IMR-90 (cell line): ENCODE data around the gene PPP1R3E. TPM values are rescaled to one million over a fixed set of nuclear protein-coding genes. Genes with fewer than 3 reads are reported as not detected.

Source experiments
- ATAC-seq: fragments of 200-7000 bp; cut with Tn5 transposase; 2 replicates; pipeline ENCODE4 v1.9.1; 2020; ENCODE audit warnings: low read depth, mild to moderate bottlenecking, moderate library complexity
- BruUV-seq: library from RNA; stranded (reverse); fragments of 400-500 nt; replicated peaks from 2 replicates; lab custom pipeline; 2021; lab: Mats Ljungman, UMichigan
- CTCF ChIA-PET: fragments of 300-600 bp; formaldehyde crosslinking; extraction: SDS; loops from one replicate; lab custom pipeline; 2021; ENCODE audit warnings: antibody characterized with exemption; lab: Yijun Ruan, JAX
- POLR2A ChIA-PET: fragments of 300-600 bp; sonication (Branson Sonifier 250); formaldehyde crosslinking; loops from one replicate; lab custom pipeline; 2022; ENCODE audit warnings: antibody characterized with exemption; ENCODE audit not compliant: unreplicated experiment; lab: Charles Lee
- DNase-seq: peaks from one replicate; pipeline ENCODE4 v3.0.0; 2013
- H2AFZ ChIP-seq: replicated peaks from 2 replicates; pipeline ENCODE3; 2013; ENCODE audit warnings: low read length, mild to moderate bottlenecking; ENCODE audit not compliant: poor library complexity
- H2AK5ac ChIP-seq: 2 replicates; pipeline ENCODE4 v1.6.1; 2013; ENCODE audit warnings: low read depth, low read length, inconsistent platforms
- H2AK9ac ChIP-seq: replicated peaks from 2 replicates; pipeline ENCODE3; 2013; ENCODE audit warnings: mild to moderate bottlenecking, low read depth, low read length, moderate library complexity; ENCODE audit not compliant: poor library complexity
- H2BK120ac ChIP-seq: 2 replicates; pipeline ENCODE4 v1.6.1; 2013; ENCODE audit warnings: low read depth, low read length, inconsistent platforms
- H2BK15ac ChIP-seq: 3 replicates; pipeline ENCODE4 v1.6.1; 2013; ENCODE audit warnings: low read depth, low read length, inconsistent platforms
- H2BK20ac ChIP-seq: 2 replicates; pipeline ENCODE4 v1.6.1; 2013; ENCODE audit warnings: low read depth, mild to moderate bottlenecking, inconsistent platforms, low read length, moderate library complexity
- H2BK5ac ChIP-seq: 2 replicates; pipeline ENCODE4 v1.6.1; 2013; ENCODE audit warnings: mild to moderate bottlenecking, low read depth, low read length, inconsistent platforms; ENCODE audit not compliant: poor library complexity, severe bottlenecking
- H3K14ac ChIP-seq: replicated peaks from 2 replicates; pipeline ENCODE4 v1.6.1; 2013; ENCODE audit warnings: low read depth, low read length, inconsistent platforms
- H3K18ac ChIP-seq: 2 replicates; pipeline ENCODE4 v1.6.1; 2013; ENCODE audit warnings: low read depth, low read length, control low read depth
- H3K23ac ChIP-seq: 2 replicates; pipeline ENCODE4 v1.6.1; 2013; ENCODE audit warnings: low read depth, low read length, inconsistent platforms
- H3K27ac ChIP-seq: 2 replicates; pipeline ENCODE4 v1.5.1; 2013; ENCODE audit warnings: mild to moderate bottlenecking, control low read depth, low read length; ENCODE audit not compliant: insufficient read depth
- H3K27me3 ChIP-seq: 2 replicates; pipeline ENCODE4 v1.6.1; 2013; ENCODE audit warnings: low read length; ENCODE audit not compliant: control insufficient read depth, insufficient read depth
- H3K36me3 ChIP-seq: 2 replicates; pipeline ENCODE4 v1.6.1; 2013; ENCODE audit warnings: low read length, mixed read lengths; ENCODE audit not compliant: control insufficient read depth, insufficient read depth
- H3K4ac ChIP-seq: 2 replicates; pipeline ENCODE4 v1.6.1; 2013; ENCODE audit warnings: low read depth, low read length, inconsistent platforms
- H3K4me1 ChIP-seq: 2 replicates; pipeline ENCODE4 v1.6.1; 2013; ENCODE audit warnings: low read length, mixed read lengths; ENCODE audit not compliant: control insufficient read depth, insufficient read depth
- H3K4me2 ChIP-seq: 2 replicates; pipeline ENCODE4 v1.6.1; 2013; ENCODE audit warnings: low read depth, mild to moderate bottlenecking, control low read depth, low read length, moderate library complexity
- H3K4me3 ChIP-seq: 2 replicates; pipeline ENCODE4 v1.5.1; 2013; ENCODE audit warnings: low read depth, mild to moderate bottlenecking, control low read depth, low read length, moderate library complexity; ENCODE audit not compliant: insufficient read depth
- H3K56ac ChIP-seq: 2 replicates; pipeline ENCODE4 v1.6.1; 2013; ENCODE audit warnings: low read length, inconsistent platforms; ENCODE audit not compliant: insufficient read depth; ENCODE audit errors: extremely low read depth
- H3K79me1 ChIP-seq, 2 experiments: 2 replicates each; pipeline ENCODE4 v1.6.1; 2013; ENCODE audit warnings: low read length in 2 of 2, inconsistent platforms in 1 of 2, low read depth in 1 of 2
- H3K9ac ChIP-seq: 2 replicates; pipeline ENCODE4 v1.6.1; 2013; ENCODE audit warnings: low read depth, low read length, control low read depth
- H3K9me1 ChIP-seq: 2 replicates; pipeline ENCODE4 v1.6.1; 2013; ENCODE audit warnings: low read length, inconsistent platforms; ENCODE audit not compliant: insufficient read depth
- H3K9me3 ChIP-seq: 2 replicates; pipeline ENCODE4 v1.6.1; 2013; ENCODE audit warnings: low read length; ENCODE audit not compliant: control insufficient read depth, insufficient read depth
- H4K20me1 ChIP-seq: 2 replicates; pipeline ENCODE4 v1.6.1; 2013; ENCODE audit warnings: low read length, inconsistent platforms; ENCODE audit not compliant: insufficient read depth
- H4K5ac ChIP-seq: 2 replicates; pipeline ENCODE4 v1.6.1; 2013; ENCODE audit warnings: mild to moderate bottlenecking, low read depth, low read length, control low read depth
- H4K8ac ChIP-seq, 2 experiments: 2 replicates each; pipeline ENCODE4 v1.6.1; 2013; ENCODE audit warnings: low read depth in 2 of 2, low read length in 2 of 2, control low read depth in 1 of 2, inconsistent platforms in 1 of 2
- H4K91ac ChIP-seq: 2 replicates; pipeline ENCODE4 v1.6.1; 2013; ENCODE audit warnings: low read depth, low read length, inconsistent platforms; ENCODE audit not compliant: insufficient read depth
- BHLHE40 ChIP-seq: fragments of 150-350 bp; IDR thresholded peaks from 2 replicates; pipeline ENCODE4 v1.6.1; 2016; ENCODE audit warnings: mild to moderate bottlenecking, low read depth, low read length
- CEBPB ChIP-seq: IDR thresholded peaks from 2 replicates; pipeline ENCODE4 v1.6.1; 2012; ENCODE audit warnings: low read depth, low read length, improper control_type of control experiment
- CHD1 ChIP-seq: IDR thresholded peaks from 2 replicates; pipeline ENCODE4 v1.6.1; 2012; ENCODE audit warnings: low read depth, low read length, improper control_type of control experiment
- CTCF ChIP-seq: conservative IDR thresholded peaks from 2 replicates; pipeline ENCODE4 v1.5.1; 2012; ENCODE audit warnings: mild to moderate bottlenecking, low read depth, low read length, improper control_type of control experiment
- ELK1 ChIP-seq: fragments of 150-350 bp; IDR thresholded peaks from 2 replicates; pipeline ENCODE4 v1.6.1; 2016; ENCODE audit warnings: low read depth, mild to moderate bottlenecking, low read length, moderate library complexity, borderline replicate concordance
- FOS ChIP-seq: fragments of 150-350 bp; IDR thresholded peaks from 2 replicates; pipeline ENCODE4 v1.6.1; 2016; ENCODE audit warnings: low read depth, low read length
- MAFK ChIP-seq: IDR thresholded peaks from 2 replicates; pipeline ENCODE4 v1.6.1; 2012; ENCODE audit warnings: low read depth, low read length, improper control_type of control experiment
- MAZ ChIP-seq: IDR thresholded peaks from 2 replicates; pipeline ENCODE4 v1.6.1; 2012; ENCODE audit warnings: low read depth, mild to moderate bottlenecking, low read length, improper control_type of control experiment, moderate library complexity, borderline replicate concordance
- MXI1 ChIP-seq: IDR thresholded peaks from 2 replicates; pipeline ENCODE4 v1.6.1; 2012; ENCODE audit warnings: low read depth, mild to moderate bottlenecking, low read length, moderate library complexity, borderline replicate concordance
- NFE2L2 ChIP-seq: fragments of 150-350 bp; IDR thresholded peaks from 2 replicates; pipeline ENCODE4 v1.6.1; 2016; ENCODE audit warnings: low read depth, mild to moderate bottlenecking, low read length
- POLR2A ChIP-seq: IDR thresholded peaks from 2 replicates; pipeline ENCODE4 v1.6.1; 2012; ENCODE audit warnings: mild to moderate bottlenecking, low read depth, low read length
- RAD21 ChIP-seq: IDR thresholded peaks from 2 replicates; pipeline ENCODE4 v1.6.1; 2012; ENCODE audit warnings: low read length, improper control_type of control experiment
- RCOR1 ChIP-seq: IDR thresholded peaks from 2 replicates; pipeline ENCODE4 v1.6.1; 2012; ENCODE audit warnings: mild to moderate bottlenecking, low read length, improper control_type of control experiment; ENCODE audit not compliant: insufficient replicate concordance
- RFX5 ChIP-seq: IDR thresholded peaks from 2 replicates; pipeline ENCODE4 v1.8.0; 2012; ENCODE audit warnings: low read depth, mild to moderate bottlenecking, low read length, moderate library complexity
- SMC3 ChIP-seq: fragments of 150-350 bp; IDR thresholded peaks from 2 replicates; pipeline ENCODE4 v1.6.1; 2016; ENCODE audit warnings: low read depth, mild to moderate bottlenecking, antibody characterized with exemption, low read length, moderate library complexity
- USF2 ChIP-seq: fragments of 150-350 bp; IDR thresholded peaks from 2 replicates; pipeline ENCODE4 v1.6.1; 2017; ENCODE audit warnings: mild to moderate bottlenecking, antibody characterized with exemption, low read length, low read depth
- WGBS, 2 experiments: methylation state at CpG; one replicate each; pipeline versions ENCODE4 v1.1.5 to v1.1.7; 2013; ENCODE audit warnings: missing lambda C conversion rate in 2 of 2; ENCODE audit not compliant: insufficient read length in 1 of 2; ENCODE audit errors: extremely low coverage in 2 of 2; 5-methylcytosine and 5-hydroxymethylcytosine counted together
- dilution Hi-C: fragments of 300-500 bp; cut with HindIII; formaldehyde crosslinking; loops from one replicate; pipeline ENCODE4 v1.14.3; 2018; ENCODE audit warnings: low sequenced_read_pairs; ENCODE audit not compliant: unreplicated experiment
- in situ Hi-C: fragments of 300-500 bp; cut with MboI; formaldehyde crosslinking; loops from 3 replicates; pipeline ENCODE4 v1.14.3; 2019; ENCODE audit warnings: low sequenced_read_pairs, inconsistent platforms, mixed read lengths
- intact Hi-C: fragments of 100-400 bp; cut with micrococcal nuclease; formaldehyde crosslinking; loops from 2 replicates; pipeline ENCODE4 v1.10.0; 2022
- polyA plus RNA-seq, 3 experiments: library from polyadenylated mRNA; depleted of rRNA; stranded (reverse); fragments of >200 nt; gene quantifications; 2 replicates each; pipeline ENCODE4 v1.2.3, GENCODE V29; 2012; ENCODE audit warnings: low replicate concordance in 1 of 3
- total RNA-seq: library from RNA; depleted of rRNA; stranded (reverse); fragments of >200 nt; gene quantifications from 2 replicates; pipeline ENCODE4 v1.2.3, GENCODE V29; 2012

PPP1R3E gene
- total and polyA plus RNA-seq, 2 of the 4 experiments (the other 2 are of a cell fraction), result 1.3 to 3.5 TPM

- no peak overlapping the region for H2AK9ac ChIP-seq
- no peaks in the 10 kb centered on the region for H3K9me3 ChIP-seq
- TF ChIP-seq CTCF (no peak), MXI1 (no peak), MAZ (no peak), POLR2A (no peak), BHLHE40 (no peak), RFX5 (no peak), RCOR1 (no peak), FOS (no peak), SMC3 (no peak), CHD1 (no peak), NFE2L2 (no peak), CEBPB (no peak), ELK1 (no peak), USF2 (no peak), MAFK (no peak), RAD21 (no peak)
- H3K14ac ChIP-seq, result no peak overlapping the region
- dilution Hi-C loops (no loop called here), intact Hi-C loops (loop anchor here (5.0 kb wide), 1 partner anchor 110 kb away; no protein-coding TSS in a partner anchor), in situ Hi-C loops (no loop called here)
- peaks cover 3% of the 10 kb centered on the region; the same call in 1 of the 2 replicates for H3K27me3 ChIP-seq
- no peak overlapping the region for H3K23ac ChIP-seq
- H2BK5ac ChIP-seq, result no peak overlapping the region
- H4K20me1 ChIP-seq, result peaks cover 3% of the 10 kb centered on the region; the same call in 1 of the 2 replicates
- H4K8ac ChIP-seq, result no peak overlapping the region
- no peak overlapping the region for H3K18ac ChIP-seq
- H3K4me3 ChIP-seq, result no peak overlapping the region
- no peak overlapping the region for H3K56ac ChIP-seq
- no peak overlapping the region for H3K27ac ChIP-seq
- H2AK5ac ChIP-seq, result no peak overlapping the region
- no peaks in the 10 kb centered on the region for H3K9me1 ChIP-seq
- H4K91ac ChIP-seq, result no peak overlapping the region
- peaks cover 7 to 12% of the 10 kb centered on the region in 2 experiments; a peak in 3 of 4 replicates for H3K79me1 ChIP-seq
- H4K5ac ChIP-seq, result no peak overlapping the region
- H2BK20ac ChIP-seq, result no peak overlapping the region
- ChIA-PET CTCF (no interaction called here), POLR2A (no interaction called here)
- no peak overlapping the region for H3K9ac ChIP-seq
- H3K4me2 ChIP-seq, result no peak overlapping the region
- WGBS, 2 experiments, result no CpG with 5 or more reads among the region's 7 CpGs
- BruUV-seq, result no TSS peak
- H3K36me3 ChIP-seq, result no peaks in the 10 kb centered on the region
- no peak overlapping the region for H2BK120ac ChIP-seq
- no peak overlapping the region for H2BK15ac ChIP-seq
- no peak for DNase-seq
- H3K4me1 ChIP-seq, result peaks cover 2% of the 10 kb centered on the region
- no peak overlapping the region for H3K4ac ChIP-seq
- no peak overlapping the region for H2AFZ ChIP-seq
- no peak for ATAC-seq
These were observed 5.6 kb downstream of the PPP1R3E start for GRCh38 chr14:23297096-23297495.
